Psoas muscle (tissue), 8 donors: ENCODE measurements around the gene LRRC42. TPM values are rescaled to one million over a fixed set of nuclear protein-coding genes. Genes with fewer than 3 reads are reported as not detected.

ENCODE experiments used
- ATAC-seq, 4 donors: fragments of 200-7000 bp; cut with Tn5 transposase; one replicate each; pipeline ENCODE4 v1.9.1; 2020; ENCODE audit warnings: moderate library complexity in 3 of 4, mild to moderate bottlenecking in 2 of 4
- DNase-seq, 2 donors: peaks; one replicate each; pipeline ENCODE4 v3.0.0-alpha.2; 2020
- H3K27ac ChIP-seq: fragments of 200-600 bp; one replicate; pipeline ENCODE4 v1.8.0; 2022
- H3K27me3 ChIP-seq, 3 donors: fragments of 200-600 bp in 1 of 3; one replicate each; pipeline versions ENCODE4 v1.6.1 to v1.8.0; 2013 to 2022; ENCODE audit warnings: low read length in 2 of 3, mild to moderate bottlenecking in 2 of 3, moderate library complexity in 1 of 3; ENCODE audit not compliant: insufficient read depth in 3 of 3
- H3K36me3 ChIP-seq, 2 donors: fragments of 200-600 bp in 1 of 2; one replicate each; pipeline versions ENCODE4 v1.6.1 to v1.8.0; 2013 to 2022; ENCODE audit warnings: low read depth in 1 of 2, mild to moderate bottlenecking in 1 of 2, moderate library complexity in 1 of 2; ENCODE audit not compliant: insufficient read depth in 1 of 2
- H3K4me1 ChIP-seq: fragments of 200-600 bp; one replicate; pipeline ENCODE4 v1.8.0; 2022
- H3K4me3 ChIP-seq: fragments of 200-600 bp; one replicate; pipeline ENCODE4 v1.8.0; 2022; ENCODE audit warnings: mild to moderate bottlenecking
- H3K9me3 ChIP-seq: fragments of 200-600 bp; one replicate; pipeline ENCODE4 v1.8.0; 2022
- WGBS, 3 donors: extraction: QIAGEN DNeasy Blood & Tissue Kit; methylation state at CpG; one replicate each; pipeline versions ENCODE4 v1.1.6 to v1.1.7; 2013; 5-methylcytosine and 5-hydroxymethylcytosine counted together
- intact Hi-C, 2 donors: fragments of 100-400 bp; cut with DNase I; formaldehyde crosslinking; loops; one replicate each; pipeline versions ENCODE4 v1.11.0 to v1.14.2; 2022
- polyA plus RNA-seq, 3 donors: library from polyadenylated mRNA; stranded (reverse); fragments of 200-250 nt; gene quantifications; one replicate each; pipeline ENCODE4 v1.2.3, GENCODE V29; 2013
- total RNA-seq, 4 donors: library from RNA; stranded (reverse); fragmentation: NEBNext Ultra II Directional in 2 of 4; extraction: Animal tissue kit (Norgen Biotek cat#: 25700) in 2 of 4; gene quantifications; one replicate each; pipeline versions ENCODE4 v1.2.1 to v1.2.4, GENCODE V29; 2021 to 2023
- TF ChIP-seq, protein P1 (sequence below): fragments of 200-600 bp; IDR thresholded peaks from one replicate; pipeline ENCODE4 v1.8.0; 2022; ENCODE audit warnings: antibody characterized with exemption
- donor health status: healthy with polysubstance abuse.
- donor health status: DM: no; HTN: no; CAD: no; lungs with moderate emphysema.
- donor health status: Bipolar disorder and iron deficiency.
- donor health status: healthy.
- donor health status: DM: yes; HTN: yes; CAD: no.
- donor health status: DM: no; HTN: no; CAD: no.
- donor health status: DM: no; HTN: no; CAD: no.
- donor health status: DM: yes; HTN: yes; CAD: no.

LRRC42 gene
- total and polyA plus RNA-seq, 7 donors: 10.0 to 16.9 (median 12.0) TPM

DNA sequence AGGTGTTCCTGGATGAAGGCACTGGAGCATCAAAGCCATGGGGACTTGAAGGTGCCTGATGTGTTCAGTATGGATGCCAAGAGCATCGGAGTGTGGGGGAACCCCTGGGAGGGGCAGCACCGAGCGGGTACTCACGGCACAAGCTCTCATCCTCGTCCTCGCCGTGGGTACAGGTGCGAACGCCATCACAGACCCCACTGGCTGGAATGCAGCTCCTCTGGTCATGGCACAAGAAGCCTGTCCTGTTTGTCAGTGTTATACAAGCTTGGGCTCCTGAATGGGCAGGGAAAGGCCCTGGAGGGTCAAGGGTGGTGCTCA is 65.8 kb downstream of the LRRC42 start:
- no peaks in the 10 kb centered on the region for H3K36me3 ChIP-seq
- peaks cover 0 to 15% (median 5%) of the 10 kb centered on the region in 3 donors for H3K27me3 ChIP-seq
- intact Hi-C loops: no loop called here
- no peaks in the 10 kb centered on the region for H3K4me1 ChIP-seq
- H3K4me3 ChIP-seq: no peak overlapping the region
- H3K9me3 ChIP-seq: no peaks in the 10 kb centered on the region
- TF ChIP-seq, protein P1, sequence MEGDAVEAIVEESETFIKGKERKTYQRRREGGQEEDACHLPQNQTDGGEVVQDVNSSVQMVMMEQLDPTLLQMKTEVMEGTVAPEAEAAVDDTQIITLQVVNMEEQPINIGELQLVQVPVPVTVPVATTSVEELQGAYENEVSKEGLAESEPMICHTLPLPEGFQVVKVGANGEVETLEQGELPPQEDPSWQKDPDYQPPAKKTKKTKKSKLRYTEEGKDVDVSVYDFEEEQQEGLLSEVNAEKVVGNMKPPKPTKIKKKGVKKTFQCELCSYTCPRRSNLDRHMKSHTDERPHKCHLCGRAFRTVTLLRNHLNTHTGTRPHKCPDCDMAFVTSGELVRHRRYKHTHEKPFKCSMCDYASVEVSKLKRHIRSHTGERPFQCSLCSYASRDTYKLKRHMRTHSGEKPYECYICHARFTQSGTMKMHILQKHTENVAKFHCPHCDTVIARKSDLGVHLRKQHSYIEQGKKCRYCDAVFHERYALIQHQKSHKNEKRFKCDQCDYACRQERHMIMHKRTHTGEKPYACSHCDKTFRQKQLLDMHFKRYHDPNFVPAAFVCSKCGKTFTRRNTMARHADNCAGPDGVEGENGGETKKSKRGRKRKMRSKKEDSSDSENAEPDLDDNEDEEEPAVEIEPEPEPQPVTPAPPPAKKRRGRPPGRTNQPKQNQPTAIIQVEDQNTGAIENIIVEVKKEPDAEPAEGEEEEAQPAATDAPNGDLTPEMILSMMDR: no peak
- DNase-seq (no peak), ATAC-seq (no peak)
- no peak overlapping the region for H3K27ac ChIP-seq
- 79 to 81% (median 80%) methylated on average over 9 of the region's 9 CpGs for whole genome bisulfite sequencing, 3 donors

DNA sequence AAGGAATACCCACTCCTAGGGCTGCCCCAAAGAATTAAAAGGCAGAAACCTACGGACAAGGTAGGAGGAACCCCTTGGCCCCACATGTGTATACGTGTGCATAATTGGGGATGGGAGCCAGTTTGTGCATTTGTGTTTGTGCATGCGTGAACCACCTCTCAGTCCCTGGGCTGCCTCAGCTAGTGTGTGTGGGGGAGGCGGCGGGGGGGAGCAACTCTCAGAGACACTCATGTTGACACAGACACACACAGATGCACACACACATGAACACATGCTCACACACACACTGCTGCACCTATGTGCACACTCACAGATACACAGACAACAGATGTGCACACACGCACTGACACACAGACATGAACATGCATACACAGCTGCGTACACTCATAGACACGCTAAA is 66.7 kb downstream of the LRRC42 start:
- Histone ChIP-seq H3K4me3 (no peak overlapping the region), H3K27me3 (peaks cover 0 to 18% (median 7%) of the 10 kb centered on the region in 3 donors), H3K27ac (no peak overlapping the region), H3K4me1 (no peaks in the 10 kb centered on the region), H3K9me3 (no peaks in the 10 kb centered on the region), H3K36me3 (no peaks in the 10 kb centered on the region)
- DNase-seq (no peak), ATAC-seq (no peak)
- 72 to 82% (median 74%) methylated on average over 8 of the region's 8 CpGs for WGBS, 3 donors
- intact Hi-C loops: no loop called here
- TF ChIP-seq, protein P1: no peak

DNA sequence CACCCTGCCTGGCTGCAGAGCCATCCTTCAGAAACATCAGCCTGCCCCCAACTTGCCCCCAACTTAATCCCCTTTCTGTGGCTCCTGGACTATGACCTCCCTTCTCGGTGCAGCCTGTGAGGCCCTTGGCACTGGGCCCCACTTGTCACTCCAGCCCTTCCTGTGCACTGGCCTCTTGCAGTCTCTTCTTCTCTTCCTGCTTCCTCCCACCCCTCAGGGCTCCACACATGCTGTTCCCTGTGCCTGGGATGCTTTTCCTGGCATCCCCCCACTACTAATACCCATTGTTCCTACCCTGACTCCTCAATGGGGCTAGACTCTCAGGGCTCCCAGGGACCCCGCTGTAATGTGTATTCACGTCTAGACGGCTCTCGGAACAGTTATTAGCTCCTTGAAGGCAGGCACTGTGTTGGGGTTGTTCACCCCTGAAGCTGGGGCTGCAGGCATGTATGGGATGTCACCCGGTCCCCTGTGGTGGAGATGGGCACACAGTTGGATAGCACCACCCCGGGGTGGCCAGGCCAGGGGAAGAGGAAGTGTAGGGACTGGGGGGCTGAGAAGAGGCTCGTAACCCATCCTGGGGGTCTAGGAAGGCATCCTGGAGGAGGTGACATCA is 67.4 kb downstream of the LRRC42 start:
- no peak for DNase-seq
- no peaks in the 10 kb centered on the region for H3K36me3 ChIP-seq
- intact Hi-C loops: no loop called here
- TF ChIP-seq, protein P1: no peak
- ATAC-seq: no peak
- H3K9me3 ChIP-seq: no peaks in the 10 kb centered on the region
- H3K27me3 ChIP-seq: peaks cover 0 to 18% (median 7%) of the 10 kb centered on the region in 3 donors
- H3K27ac ChIP-seq: no peak overlapping the region
- WGBS, 3 donors: 69 to 78% (median 76%) methylated on average over 8 of the region's 8 CpGs
- no peak overlapping the region for H3K4me3 ChIP-seq
- no peaks in the 10 kb centered on the region for H3K4me1 ChIP-seq

DNA sequence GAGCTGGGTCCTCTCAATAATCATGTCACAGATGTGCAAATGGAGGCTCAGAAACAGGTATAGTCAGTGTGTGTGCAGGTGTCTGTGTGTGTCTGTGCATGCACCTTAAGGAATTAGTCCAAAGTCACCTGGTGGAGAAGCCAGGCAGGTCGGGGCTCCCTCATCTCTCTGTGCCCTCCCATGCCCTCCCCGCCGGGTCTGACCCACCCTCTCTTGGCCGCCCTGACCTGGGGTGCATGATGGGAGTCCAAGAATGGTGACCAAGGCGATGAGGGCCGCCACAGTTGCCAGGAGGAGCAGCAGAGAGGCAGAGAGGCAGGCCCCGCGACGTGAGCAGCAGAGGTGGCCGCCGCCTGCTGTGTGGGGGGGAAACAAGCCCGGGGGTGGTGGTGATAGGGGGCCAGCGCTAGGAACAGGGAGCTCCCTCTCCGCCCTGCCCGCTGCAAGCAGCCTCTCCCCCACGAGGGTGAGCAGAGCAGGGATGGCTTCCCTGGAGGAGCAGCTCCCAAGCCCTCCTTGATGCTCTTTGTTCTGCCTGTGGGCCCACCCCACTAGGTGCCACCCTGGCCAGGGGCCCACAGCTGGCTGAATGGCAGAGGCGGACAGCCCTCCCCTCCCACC is 68.0 kb downstream of the LRRC42 start:
- no peaks in the 10 kb centered on the region for H3K9me3 ChIP-seq
- ATAC-seq (no peak), DNase-seq (no peak)
- H3K36me3 ChIP-seq: no peaks in the 10 kb centered on the region
- 45 to 48% (median 45%) methylated on average over 17 of the region's 17 CpGs for WGBS, 3 donors
- no peaks in the 10 kb centered on the region for H3K4me1 ChIP-seq
- intact Hi-C loops: no loop called here
- no peak overlapping the region for H3K4me3 ChIP-seq
- TF ChIP-seq, protein P1: no peak
- H3K27ac ChIP-seq: no peak overlapping the region
- peaks cover 0 to 18% (median 7%) of the 10 kb centered on the region in 3 donors for H3K27me3 ChIP-seq
